Measurements from ENCODE around the gene MAP4K4.

DNA sequence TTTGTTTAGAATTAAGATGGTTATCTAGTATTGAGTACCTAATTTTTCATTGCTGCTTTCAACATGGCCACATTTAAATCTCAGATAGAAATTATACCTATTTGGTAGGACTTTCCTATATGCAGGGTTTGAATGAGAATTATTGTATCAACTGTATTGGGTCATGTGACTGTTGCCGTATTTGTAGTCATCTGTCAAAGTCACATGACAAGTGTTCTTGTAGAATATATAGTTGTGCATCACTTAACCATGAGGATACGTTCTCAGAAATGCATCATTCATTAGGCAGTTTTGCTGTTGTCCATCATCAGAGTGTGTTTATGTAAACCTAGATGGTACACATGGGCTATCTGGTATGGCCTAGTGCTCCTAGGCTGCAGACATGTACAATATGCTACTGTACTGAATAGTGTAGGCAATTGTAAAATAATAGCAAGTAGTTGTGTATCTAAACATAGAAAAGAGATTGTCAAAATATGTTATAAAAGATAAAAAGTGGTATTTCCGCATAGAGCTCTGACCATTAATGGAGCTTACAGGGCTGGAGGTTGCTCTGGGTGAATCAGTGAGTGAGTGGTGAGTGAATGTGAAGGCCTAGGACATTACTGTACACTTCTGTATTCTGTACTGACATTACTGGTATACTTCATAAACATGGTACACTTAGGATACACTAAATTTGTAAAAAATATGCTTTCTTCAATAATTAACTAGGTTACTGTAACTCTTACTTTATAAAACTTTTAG lies 123.7 kb downstream of the MAP4K4 start:
- TF ChIP-seq, protein P1, sequence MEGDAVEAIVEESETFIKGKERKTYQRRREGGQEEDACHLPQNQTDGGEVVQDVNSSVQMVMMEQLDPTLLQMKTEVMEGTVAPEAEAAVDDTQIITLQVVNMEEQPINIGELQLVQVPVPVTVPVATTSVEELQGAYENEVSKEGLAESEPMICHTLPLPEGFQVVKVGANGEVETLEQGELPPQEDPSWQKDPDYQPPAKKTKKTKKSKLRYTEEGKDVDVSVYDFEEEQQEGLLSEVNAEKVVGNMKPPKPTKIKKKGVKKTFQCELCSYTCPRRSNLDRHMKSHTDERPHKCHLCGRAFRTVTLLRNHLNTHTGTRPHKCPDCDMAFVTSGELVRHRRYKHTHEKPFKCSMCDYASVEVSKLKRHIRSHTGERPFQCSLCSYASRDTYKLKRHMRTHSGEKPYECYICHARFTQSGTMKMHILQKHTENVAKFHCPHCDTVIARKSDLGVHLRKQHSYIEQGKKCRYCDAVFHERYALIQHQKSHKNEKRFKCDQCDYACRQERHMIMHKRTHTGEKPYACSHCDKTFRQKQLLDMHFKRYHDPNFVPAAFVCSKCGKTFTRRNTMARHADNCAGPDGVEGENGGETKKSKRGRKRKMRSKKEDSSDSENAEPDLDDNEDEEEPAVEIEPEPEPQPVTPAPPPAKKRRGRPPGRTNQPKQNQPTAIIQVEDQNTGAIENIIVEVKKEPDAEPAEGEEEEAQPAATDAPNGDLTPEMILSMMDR (IDR thresholded peaks at IDR 0.05; ENCODE audit: borderline replicate concordance, extremely low read depth, low read length, poor library complexity, severe bottlenecking), result no peak
- no peak for TF ChIP-seq EZH2 (IDR thresholded peaks at IDR 0.05; ENCODE audit: borderline replicate concordance, low read depth, low read length, severe bottlenecking)

Data from DND-41 (cell line).